HG03196 (cell line): ENCODE data around the gene CBLIF.
"Not testable (repeated sequence)": the region's sequence is repeated elsewhere in the genome, so short reads cannot be mapped to it uniquely, and the experiment has no call there.

ENCODE experiments used
- ATAC-seq: cut with Tn5 transposase; IDR thresholded peaks from one replicate; pipeline ENCODE4 v1.9.1; 2021; ENCODE audit not compliant: unreplicated experiment

CBLIF gene

GRCh38 chr11:59800390-59801025, 44.8 kb downstream of the CBLIF start:
- no peak for ATAC-seq

- no peak for ATAC-seq
Measured at GRCh38 chr11:59794417-59794816, 50.9 kb downstream of the CBLIF start.

GRCh38 chr11:59792507-59792906, 52.8 kb downstream of the CBLIF start:
- no peak for ATAC-seq

- ATAC-seq = no peak
Measured at GRCh38 chr11:59791639-59792038, 53.7 kb downstream of the CBLIF start.

- ATAC-seq = no peak
Measured at GRCh38 chr11:59787816-59788215, 57.5 kb downstream of the CBLIF start.

GRCh38 chr11:59787255-59787588, 58.1 kb downstream of the CBLIF start:
- no peak for ATAC-seq

GRCh38 chr11:59785818-59786217, 59.5 kb downstream of the CBLIF start:
- ATAC-seq = no peak

- ATAC-seq = not testable (repeated sequence)
Measured at GRCh38 chr11:59784441-59784840, 60.9 kb downstream of the CBLIF start.

GRCh38 chr11:59783632-59784090, 61.6 kb downstream of the CBLIF start:
- ATAC-seq = no peak

GRCh38 chr11:59782080-59782479, 63.2 kb downstream of the CBLIF start:
- ATAC-seq = no peak

GRCh38 chr11:59779487-59779886, 65.8 kb downstream of the CBLIF start:
- ATAC-seq = no peak
